Measurements from ENCODE around the gene EPN1.

GRCh38 chr19:55643003-55643886, 31.8 kb upstream of the EPN1 start, which contains the start of gene ZNF581:
- peak in 1 of 2 donors; percentile 11 for TF ChIP-seq POLR2A (IDR thresholded peaks at IDR 0.05)
- TF ChIP-seq, protein P1, sequence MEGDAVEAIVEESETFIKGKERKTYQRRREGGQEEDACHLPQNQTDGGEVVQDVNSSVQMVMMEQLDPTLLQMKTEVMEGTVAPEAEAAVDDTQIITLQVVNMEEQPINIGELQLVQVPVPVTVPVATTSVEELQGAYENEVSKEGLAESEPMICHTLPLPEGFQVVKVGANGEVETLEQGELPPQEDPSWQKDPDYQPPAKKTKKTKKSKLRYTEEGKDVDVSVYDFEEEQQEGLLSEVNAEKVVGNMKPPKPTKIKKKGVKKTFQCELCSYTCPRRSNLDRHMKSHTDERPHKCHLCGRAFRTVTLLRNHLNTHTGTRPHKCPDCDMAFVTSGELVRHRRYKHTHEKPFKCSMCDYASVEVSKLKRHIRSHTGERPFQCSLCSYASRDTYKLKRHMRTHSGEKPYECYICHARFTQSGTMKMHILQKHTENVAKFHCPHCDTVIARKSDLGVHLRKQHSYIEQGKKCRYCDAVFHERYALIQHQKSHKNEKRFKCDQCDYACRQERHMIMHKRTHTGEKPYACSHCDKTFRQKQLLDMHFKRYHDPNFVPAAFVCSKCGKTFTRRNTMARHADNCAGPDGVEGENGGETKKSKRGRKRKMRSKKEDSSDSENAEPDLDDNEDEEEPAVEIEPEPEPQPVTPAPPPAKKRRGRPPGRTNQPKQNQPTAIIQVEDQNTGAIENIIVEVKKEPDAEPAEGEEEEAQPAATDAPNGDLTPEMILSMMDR (IDR thresholded peaks at IDR 0.05 in 4 of 5, conservative IDR thresholded peaks at IDR 0.05 in 1 of 5) = peak in 1 of 5 experiments; percentile 13

All from gastrocnemius medialis (tissue), 4 donors.